Endodermal cell (in vitro differentiated cells): ENCODE results near the gene KRT33B. TPM values are rescaled to one million over a fixed set of nuclear protein-coding genes. Genes with fewer than 3 reads are reported as not detected.

Experiments used
- DNase-seq: peaks from one replicate; pipeline ENCODE4 v3.0.0-alpha.2; 2017
- H3K27ac ChIP-seq: 2 replicates; pipeline ENCODE4 v1.5.1; 2013; ENCODE audit warnings: mild to moderate bottlenecking, low read depth, low read length, moderate library complexity
- H3K27me3 ChIP-seq: 2 replicates; pipeline ENCODE4 v1.6.1; 2013; ENCODE audit warnings: mild to moderate bottlenecking, low read length, moderate library complexity; ENCODE audit not compliant: insufficient read depth, control insufficient read depth, poor library complexity, severe bottlenecking
- H3K36me3 ChIP-seq: 2 replicates; pipeline ENCODE4 v1.7.0; 2013; ENCODE audit warnings: mild to moderate bottlenecking, low read length, moderate library complexity; ENCODE audit not compliant: control insufficient read depth, insufficient read depth
- H3K4me1 ChIP-seq: one replicate; pipeline ENCODE4 v1.7.0; 2013; ENCODE audit warnings: low read length; ENCODE audit not compliant: control insufficient read depth, insufficient read depth
- H3K4me3 ChIP-seq: 2 replicates; pipeline ENCODE4 v1.5.1; 2013; ENCODE audit warnings: mild to moderate bottlenecking, low read length, moderate library complexity
- H3K9ac ChIP-seq: 2 replicates; pipeline ENCODE4 v1.6.1; 2013; ENCODE audit warnings: mild to moderate bottlenecking, low read length, moderate library complexity; ENCODE audit not compliant: poor library complexity, severe bottlenecking; ENCODE audit errors: extremely low read depth
- H3K9me3 ChIP-seq: 2 replicates; pipeline ENCODE4 v1.6.1; 2013; ENCODE audit warnings: mild to moderate bottlenecking, low read length, moderate library complexity; ENCODE audit not compliant: control insufficient read depth
- H3K27ac Mint-ChIP-seq: 2 replicates; pipeline ENCODE4 v1.8.0; 2020; ENCODE audit warnings: mixed read lengths
- H3K27me3 Mint-ChIP-seq: 2 replicates; pipeline ENCODE4 v1.8.0; 2021; ENCODE audit warnings: mild to moderate bottlenecking, mixed read lengths; ENCODE audit not compliant: insufficient read depth
- H3K36me3 Mint-ChIP-seq: 2 replicates; pipeline ENCODE4 v1.8.0; 2020; ENCODE audit warnings: low read depth, mixed read lengths
- H3K4me1 Mint-ChIP-seq: 2 replicates; pipeline ENCODE4 v1.8.0; 2020; ENCODE audit warnings: mixed read lengths
- H3K4me3 Mint-ChIP-seq: 2 replicates; pipeline ENCODE4 v1.8.0; 2020; ENCODE audit warnings: mild to moderate bottlenecking, moderate library complexity, mixed read lengths
- H3K9me3 Mint-ChIP-seq: 2 replicates; pipeline ENCODE4 v1.8.0; 2020; ENCODE audit warnings: mild to moderate bottlenecking, mixed read lengths
- WGBS, 2 experiments: methylation state at CpG; one replicate each; pipeline versions ENCODE4 v1.1.5 to v1.1.7; 2013; ENCODE audit warnings: missing lambda C conversion rate in 2 of 2, mixed read lengths in 1 of 2; ENCODE audit not compliant: insufficient coverage in 1 of 2, insufficient read length in 1 of 2; 5-methylcytosine and 5-hydroxymethylcytosine counted together
- total RNA-seq, 2 donors: library from RNA; stranded (reverse); fragmentation: NEBNext Ultra II Directional in 1 of 2; extraction: Animal tissue kit (Norgen Biotek cat#: 25700) in 1 of 2; gene quantifications; 2 replicates in 1 of 2; 3 replicates in 1 of 2; pipeline ENCODE4 v1.2.1, GENCODE V29; 2021
- TF ChIP-seq, protein P1 (sequence below): fragments of 200-600 bp; sonication (generic); conservative IDR thresholded peaks from 2 replicates; pipeline ENCODE4 v1.5.0; 2021; ENCODE audit warnings: antibody characterized with exemption, mild to moderate bottlenecking

Gene KRT33B
- total RNA-seq, 2 donors from 2014 or later, result not detected

DNA sequence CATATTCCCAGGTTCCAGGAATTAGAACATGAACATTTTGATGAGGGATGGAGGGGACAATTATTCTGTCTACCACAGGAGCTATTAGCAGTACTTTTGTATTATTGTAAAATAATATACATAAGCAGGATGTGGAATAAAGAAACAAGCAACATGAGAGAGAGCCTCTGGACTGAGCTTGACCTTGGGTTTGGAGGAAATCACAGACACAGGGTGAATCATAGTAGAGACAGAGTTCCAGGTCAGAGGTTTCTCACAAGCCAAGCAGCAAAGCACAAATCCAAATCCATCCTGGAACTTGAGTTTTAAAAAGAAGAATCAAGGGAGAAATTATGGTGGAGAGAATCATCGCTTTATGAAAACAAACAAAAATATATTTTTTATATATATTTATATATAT, 22.7 kb upstream of the KRT33B start:
- no peaks in the 10 kb centered on the region for H3K27me3 Mint-ChIP-seq
- TF ChIP-seq, protein P1, sequence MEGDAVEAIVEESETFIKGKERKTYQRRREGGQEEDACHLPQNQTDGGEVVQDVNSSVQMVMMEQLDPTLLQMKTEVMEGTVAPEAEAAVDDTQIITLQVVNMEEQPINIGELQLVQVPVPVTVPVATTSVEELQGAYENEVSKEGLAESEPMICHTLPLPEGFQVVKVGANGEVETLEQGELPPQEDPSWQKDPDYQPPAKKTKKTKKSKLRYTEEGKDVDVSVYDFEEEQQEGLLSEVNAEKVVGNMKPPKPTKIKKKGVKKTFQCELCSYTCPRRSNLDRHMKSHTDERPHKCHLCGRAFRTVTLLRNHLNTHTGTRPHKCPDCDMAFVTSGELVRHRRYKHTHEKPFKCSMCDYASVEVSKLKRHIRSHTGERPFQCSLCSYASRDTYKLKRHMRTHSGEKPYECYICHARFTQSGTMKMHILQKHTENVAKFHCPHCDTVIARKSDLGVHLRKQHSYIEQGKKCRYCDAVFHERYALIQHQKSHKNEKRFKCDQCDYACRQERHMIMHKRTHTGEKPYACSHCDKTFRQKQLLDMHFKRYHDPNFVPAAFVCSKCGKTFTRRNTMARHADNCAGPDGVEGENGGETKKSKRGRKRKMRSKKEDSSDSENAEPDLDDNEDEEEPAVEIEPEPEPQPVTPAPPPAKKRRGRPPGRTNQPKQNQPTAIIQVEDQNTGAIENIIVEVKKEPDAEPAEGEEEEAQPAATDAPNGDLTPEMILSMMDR, result no peak
- peaks cover 2% of the 10 kb centered on the region for H3K9me3 Mint-ChIP-seq
- H3K9me3 ChIP-seq, result no peaks in the 10 kb centered on the region
- H3K4me3 Mint-ChIP-seq, result no peak overlapping the region
- H3K9ac ChIP-seq, result no peak overlapping the region
- H3K4me3 ChIP-seq, result no peak overlapping the region
- no peak overlapping the region for H3K27ac ChIP-seq
- DNase-seq, result peak; percentile 5
- WGBS, 2 experiments, result no CpG with 5 or more reads among the region's 1 CpG
- no peaks in the 10 kb centered on the region for H3K36me3 ChIP-seq
- H3K4me1 Mint-ChIP-seq, result no peaks in the 10 kb centered on the region
- H3K36me3 Mint-ChIP-seq, result no peaks in the 10 kb centered on the region
- H3K27ac Mint-ChIP-seq, result no peak overlapping the region
- H3K4me1 ChIP-seq, result no peaks in the 10 kb centered on the region
- H3K27me3 ChIP-seq, result no peaks in the 10 kb centered on the region

DNA sequence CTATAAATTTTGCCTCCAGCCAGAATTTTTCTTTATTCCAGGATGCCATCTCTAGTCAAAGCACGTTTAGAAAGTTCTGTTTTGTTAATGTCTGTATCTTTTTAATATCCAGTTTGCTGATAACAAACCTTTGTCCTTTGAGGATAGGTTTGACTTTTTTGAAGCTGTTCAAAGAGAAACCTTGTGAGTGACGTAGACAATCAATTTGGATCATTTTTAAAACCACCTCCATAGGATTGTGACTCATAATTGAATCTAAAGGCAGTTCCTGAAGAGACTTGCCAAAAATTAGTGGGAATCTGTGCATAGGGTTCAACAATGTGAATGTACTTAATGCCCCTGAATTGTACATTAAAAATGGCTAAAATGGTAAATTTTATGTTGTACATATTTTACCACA, 21.9 kb upstream of the KRT33B start:
- Mint-ChIP-seq H3K4me3 (no peak overlapping the region), H3K36me3 (no peaks in the 10 kb centered on the region), H3K27me3 (no peaks in the 10 kb centered on the region), H3K9me3 (peaks cover 6% of the 10 kb centered on the region), H3K4me1 (no peaks in the 10 kb centered on the region), H3K27ac (no peak overlapping the region)
- H3K27me3 ChIP-seq, result no peaks in the 10 kb centered on the region
- no peak overlapping the region for H3K9ac ChIP-seq
- DNase-seq, result no peak
- no peaks in the 10 kb centered on the region for H3K36me3 ChIP-seq
- WGBS, 2 experiments, result 60 to 91% methylated on average over 1 to 2 of the region's 2 CpGs
- no peaks in the 10 kb centered on the region for H3K9me3 ChIP-seq
- H3K4me1 ChIP-seq, result no peaks in the 10 kb centered on the region
- no peak overlapping the region for H3K4me3 ChIP-seq
- TF ChIP-seq, protein P1, result no peak
- H3K27ac ChIP-seq, result no peak overlapping the region

- DNase-seq, result peak; percentile 5
- Histone ChIP-seq H3K36me3 (no peaks in the 10 kb centered on the region), H3K4me3 (no peak overlapping the region), H3K9ac (no peak overlapping the region), H3K9me3 (no peaks in the 10 kb centered on the region), H3K4me1 (no peaks in the 10 kb centered on the region), H3K27ac (no peak overlapping the region), H3K27me3 (no peaks in the 10 kb centered on the region)
- no peak overlapping the region for H3K27ac Mint-ChIP-seq
- TF ChIP-seq, protein P1, result no peak
- H3K27me3 Mint-ChIP-seq, result no peaks in the 10 kb centered on the region
- WGBS, 2 experiments, result 73 to 95% methylated on average over 3 to 7 of the region's 7 CpGs
- no peaks in the 10 kb centered on the region for H3K36me3 Mint-ChIP-seq
- H3K4me1 Mint-ChIP-seq, result no peaks in the 10 kb centered on the region
- H3K4me3 Mint-ChIP-seq, result no peak overlapping the region
- peaks cover 6% of the 10 kb centered on the region for H3K9me3 Mint-ChIP-seq
These were observed 20.9 kb upstream of the KRT33B start for GRCh38 chr17:41390411-41390938.
